ENCODE measurements around the gene CACNA2D4.

- no peak for TF ChIP-seq SRF (IDR thresholded peaks at IDR 0.05; ENCODE audit: low read depth, low read length)
- TF ChIP-seq RXRA (CRISPR knock-in tag; IDR thresholded peaks at IDR 0.05) = no peak
- no peak for TF ChIP-seq ELK4 (CRISPR knock-in tag; IDR thresholded peaks at IDR 0.05; ENCODE audit: borderline replicate concordance)
- no peak for TF ChIP-seq POLR2AphosphoS5 (IDR thresholded peaks at IDR 0.05; ENCODE audit: low read depth, low read length)
- TF ChIP-seq ETV6 (CRISPR knock-in tag; conservative IDR thresholded peaks at IDR 0.05) = no peak
- TF ChIP-seq ZNF510 (CRISPR knock-in tag; IDR thresholded peaks at IDR 0.05; ENCODE audit: low read depth) = no peak
- no peak for TF ChIP-seq CTCF (CRISPR knock-in tag; IDR thresholded peaks at IDR 0.05)
- no peak for TF ChIP-seq HNF4G (IDR thresholded peaks at IDR 0.05; ENCODE audit: borderline replicate concordance, low read depth, low read length)
- no peak for TF ChIP-seq HNF4G (CRISPR knock-in tag; IDR thresholded peaks at IDR 0.05; ENCODE audit: borderline replicate concordance, low read depth)
- no peak for TF ChIP-seq ATF1 (CRISPR knock-in tag; IDR thresholded peaks at IDR 0.05)
- TF ChIP-seq LRRFIP1 (CRISPR knock-in tag; conservative IDR thresholded peaks at IDR 0.05) = no peak
- TF ChIP-seq TFE3 (CRISPR knock-in tag; IDR thresholded peaks at IDR 0.05) = no peak
- no peak for TF ChIP-seq CHD2 (IDR thresholded peaks at IDR 0.05; ENCODE audit: low read depth, low read length)
- no peak for TF ChIP-seq REST (IDR thresholded peaks at IDR 0.05; ENCODE audit: borderline replicate concordance in 1 of 2, low read depth in 1 of 2, low read length in 2 of 2)
These were observed 29.5 kb downstream of the CACNA2D4 start for GRCh38 chr12:1888923-1889322.
